K562 (cell line): ENCODE data around the gene FASTK. TPM values are rescaled to one million over a fixed set of nuclear protein-coding genes. Genes with fewer than 3 reads are reported as not detected.
A peak's percentile ranks its signal among the peaks of the same experiment; 100 is the strongest.

Source experiments
- FOXA3 ChIP-seq, 2 experiments: fragments of 450-650 bp in 1 of 2; sonication (generic) in 1 of 2; formaldehyde crosslinking; IDR thresholded peaks in 1 of 2; conservative IDR thresholded peaks in 1 of 2; 2 replicates each; pipeline versions ENCODE4 v1.4.0 to v1.8.0; 2020 to 2022; ENCODE audit warnings: mild to moderate bottlenecking in 2 of 2, missing genetic modification reagents in 1 of 2
- ILK ChIP-seq: fragments of 450-650 bp; IDR thresholded peaks from 2 replicates; pipeline ENCODE4 v1.6.1; 2016; ENCODE audit warnings: missing genetic modification characterization, low read depth, mild to moderate bottlenecking, missing compliant biosample characterization, moderate library complexity, borderline replicate concordance
- MEIS2 ChIP-seq: fragments of 450-650 bp; IDR thresholded peaks from 2 replicates; pipeline ENCODE4 v1.6.1; 2014; ENCODE audit warnings: mild to moderate bottlenecking; ENCODE audit not compliant: partially characterized antibody
- NFIX ChIP-seq: fragments of 250-450 bp; sonication (Bioruptor Pico); IDR thresholded peaks from 2 replicates; pipeline ENCODE4 v1.4.0; 2020; ENCODE audit warnings: low read depth, mild to moderate bottlenecking, moderate library complexity
- ZNF644 ChIP-seq: fragments of 200-800 bp; sonication (Bioruptor generic); IDR thresholded peaks from 2 replicates; pipeline ENCODE4 v1.6.1; 2016; ENCODE audit warnings: low read depth, missing genetic modification characterization, missing compliant biosample characterization
- polyA plus RNA-seq, 8 experiments: library from polyadenylated mRNA; depleted of rRNA in 4 of 8; stranded (reverse) in 5 of 8; unstranded in 3 of 8; fragments of >200 nt; fragmentation: Nextera tagmentation in 2 of 8; fragmentation: Illumina TruSeq in 1 of 8; extraction: Ambion mirVana in 2 of 8; extraction: Trizol in 1 of 8; gene quantifications; 2 replicates each; pipeline versions ENCODE4 v1.2.1 to v1.2.3, GENCODE V29; 2011 to 2014; ENCODE audit warnings: inconsistent platforms in 1 of 8, missing spikeins in 1 of 8
- total RNA-seq, 7 experiments: library from RNA; depleted of rRNA in 6 of 7; stranded (reverse); fragments of >200 nt in 6 of 7; fragmentation: Illumina TruSeq in 2 of 7; extraction: Trizol in 2 of 7; gene quantifications; 2 replicates each; pipeline versions ENCODE4 v1.2.1 to v1.2.3, GENCODE V29; 2011 to 2021; ENCODE audit warnings: low replicate concordance in 1 of 7
- TF ChIP-seq, protein P1 (sequence below), 2 experiments: IDR thresholded peaks in 1 of 2; conservative IDR thresholded peaks in 1 of 2; 2 replicates each; pipeline ENCODE4 v1.6.1; 2016; ENCODE audit warnings: low read depth in 2 of 2, mild to moderate bottlenecking in 1 of 2, missing compliant biosample characterization in 1 of 2, missing genetic modification characterization in 1 of 2, moderate library complexity in 1 of 2
- TF ChIP-seq, protein P2 (sequence below): sonication (generic); formaldehyde crosslinking; IDR thresholded peaks from 2 replicates; pipeline ENCODE4 v1.8.1; 2023; ENCODE audit warnings: mild to moderate bottlenecking, missing genetic modification reagents

Gene FASTK
- total and polyA plus RNA-seq, 9 of the 15 experiments (the other 6 are each of a cell fraction or from before 2014, with no cell fraction given), result 0.51 to 150 (median 48.2) TPM

DNA sequence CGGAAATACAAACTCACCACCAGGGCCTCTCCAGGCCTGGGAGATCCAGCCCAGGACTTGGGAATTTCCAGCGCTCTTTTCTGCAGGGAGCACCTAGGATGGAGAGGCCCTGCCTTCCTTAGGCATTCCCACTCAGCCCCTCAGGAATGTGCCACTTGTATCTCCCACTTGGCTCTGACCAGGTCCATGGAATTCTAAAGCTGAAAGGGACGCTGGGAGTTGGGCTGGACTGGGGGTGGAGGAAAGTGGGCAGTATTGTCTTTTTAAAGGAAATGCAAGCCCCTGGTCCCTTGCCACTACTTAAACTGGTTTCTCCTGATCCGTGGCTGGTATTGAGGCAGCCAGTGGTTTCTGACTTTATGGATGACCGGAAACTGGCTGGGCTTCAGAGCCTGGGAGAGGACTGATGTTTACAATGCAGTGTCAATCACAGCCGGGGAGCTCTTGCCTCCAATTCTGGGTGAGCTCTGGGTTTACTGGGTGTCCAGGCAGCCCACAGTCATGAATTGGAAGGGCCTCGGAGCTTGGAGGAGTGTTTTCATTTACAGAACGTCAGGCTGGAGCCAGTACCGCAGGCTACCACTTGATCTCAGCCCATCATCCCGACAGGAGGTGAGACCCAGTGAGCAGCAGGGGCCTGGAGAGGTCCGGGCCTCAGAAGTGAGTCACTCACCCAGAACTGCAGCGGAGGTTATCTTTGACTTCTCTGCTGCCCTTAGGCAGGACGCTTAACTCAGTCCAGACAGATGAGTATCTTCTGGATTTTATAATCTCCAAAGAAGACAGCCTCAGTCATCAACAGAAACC, 32.9 kb upstream of the FASTK start (continued):
- TF ChIP-seq, protein P1, sequence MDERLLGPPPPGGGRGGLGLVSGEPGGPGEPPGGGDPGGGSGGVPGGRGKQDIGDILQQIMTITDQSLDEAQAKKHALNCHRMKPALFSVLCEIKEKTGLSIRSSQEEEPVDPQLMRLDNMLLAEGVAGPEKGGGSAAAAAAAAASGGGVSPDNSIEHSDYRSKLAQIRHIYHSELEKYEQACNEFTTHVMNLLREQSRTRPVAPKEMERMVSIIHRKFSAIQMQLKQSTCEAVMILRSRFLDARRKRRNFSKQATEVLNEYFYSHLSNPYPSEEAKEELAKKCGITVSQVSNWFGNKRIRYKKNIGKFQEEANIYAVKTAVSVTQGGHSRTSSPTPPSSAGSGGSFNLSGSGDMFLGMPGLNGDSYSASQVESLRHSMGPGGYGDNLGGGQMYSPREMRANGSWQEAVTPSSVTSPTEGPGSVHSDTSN (CRISPR knock-in tag; IDR thresholded peaks at IDR 0.05; ENCODE audit: low read depth), result no peak
- TF ChIP-seq, protein P1 (tag; conservative IDR thresholded peaks at IDR 0.05; ENCODE audit: low read depth), result 0 out of 2 replicates have a peak, but pooled peaks have one; percentile 26
- no peak for TF ChIP-seq NFIX (CRISPR knock-in tag)
- TF ChIP-seq MEIS2, result peak; percentile 31
- no peak for TF ChIP-seq FOXA3 (CRISPR knock-in tag; conservative IDR thresholded peaks at IDR 0.05 in 1 of 2, IDR thresholded peaks at IDR 0.05 in 1 of 2)
- TF ChIP-seq ZNF644, result no peak
- TF ChIP-seq, protein P2, sequence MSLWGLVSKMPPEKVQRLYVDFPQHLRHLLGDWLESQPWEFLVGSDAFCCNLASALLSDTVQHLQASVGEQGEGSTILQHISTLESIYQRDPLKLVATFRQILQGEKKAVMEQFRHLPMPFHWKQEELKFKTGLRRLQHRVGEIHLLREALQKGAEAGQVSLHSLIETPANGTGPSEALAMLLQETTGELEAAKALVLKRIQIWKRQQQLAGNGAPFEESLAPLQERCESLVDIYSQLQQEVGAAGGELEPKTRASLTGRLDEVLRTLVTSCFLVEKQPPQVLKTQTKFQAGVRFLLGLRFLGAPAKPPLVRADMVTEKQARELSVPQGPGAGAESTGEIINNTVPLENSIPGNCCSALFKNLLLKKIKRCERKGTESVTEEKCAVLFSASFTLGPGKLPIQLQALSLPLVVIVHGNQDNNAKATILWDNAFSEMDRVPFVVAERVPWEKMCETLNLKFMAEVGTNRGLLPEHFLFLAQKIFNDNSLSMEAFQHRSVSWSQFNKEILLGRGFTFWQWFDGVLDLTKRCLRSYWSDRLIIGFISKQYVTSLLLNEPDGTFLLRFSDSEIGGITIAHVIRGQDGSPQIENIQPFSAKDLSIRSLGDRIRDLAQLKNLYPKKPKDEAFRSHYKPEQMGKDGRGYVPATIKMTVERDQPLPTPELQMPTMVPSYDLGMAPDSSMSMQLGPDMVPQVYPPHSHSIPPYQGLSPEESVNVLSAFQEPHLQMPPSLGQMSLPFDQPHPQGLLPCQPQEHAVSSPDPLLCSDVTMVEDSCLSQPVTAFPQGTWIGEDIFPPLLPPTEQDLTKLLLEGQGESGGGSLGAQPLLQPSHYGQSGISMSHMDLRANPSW (CRISPR knock-in tag), result no peak
- TF ChIP-seq ILK, result no peak
